C1 segment of cervical spinal cord (tissue), 14 donors: ENCODE data around the gene MS4A13.
"Not testable (repeated sequence)": the region's sequence is repeated elsewhere in the genome, so short reads cannot be mapped to it uniquely, and the experiment has no call there.

Experiments
- DNase-seq, 14 donors: peaks; one replicate each; lab custom pipeline; 2025; lab: John Stamatoyannopoulos, UW

Gene MS4A13, protein sequence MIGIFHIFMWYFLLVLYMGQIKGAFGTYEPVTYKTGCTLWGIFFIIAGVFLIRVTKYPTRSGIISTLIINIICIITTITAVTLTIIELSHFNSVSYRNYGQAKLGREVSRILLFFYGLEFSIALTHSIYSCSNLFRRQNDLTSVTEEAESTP

DNA sequence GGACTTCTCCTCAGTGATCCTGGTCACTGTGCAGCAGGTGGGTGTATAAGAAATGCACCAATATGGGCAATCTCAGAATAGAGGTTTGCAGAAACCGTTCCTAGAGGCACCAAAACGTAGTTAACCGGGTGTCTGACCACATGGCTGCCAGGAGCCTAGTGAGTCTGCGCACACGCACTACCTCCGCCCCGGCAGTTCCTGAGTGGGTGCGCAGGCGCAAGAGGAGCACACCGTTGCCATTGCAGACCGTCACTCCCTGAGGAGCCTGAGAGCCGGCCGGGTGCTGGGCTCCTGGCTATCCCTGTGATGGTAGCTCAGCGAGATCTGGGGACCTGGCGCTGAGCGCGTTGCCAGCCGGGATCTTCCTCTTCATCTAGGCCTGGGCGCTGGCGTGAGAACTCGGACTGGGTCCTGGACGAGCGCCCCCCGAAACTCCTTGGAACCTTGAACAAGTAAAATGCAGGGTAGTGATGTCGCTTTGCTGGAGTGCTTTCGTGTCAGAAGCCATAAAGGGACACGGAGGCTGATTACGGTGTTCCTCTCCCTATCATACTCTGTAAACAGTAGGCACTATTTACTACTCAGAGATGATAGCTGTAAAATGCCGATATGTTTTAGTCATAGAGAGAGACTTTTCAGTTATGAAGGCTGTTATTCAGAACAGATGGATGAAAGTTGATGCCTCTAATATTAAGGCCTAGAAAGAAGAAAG, at the start of gene MS4A13:
MS4A13 (plus strand) TSS at position 249 of the 712 bp plus-strand sequence. CDS start 2,692 bp downstream, outside the sequence.
- DNase-seq: no peak

DNA sequence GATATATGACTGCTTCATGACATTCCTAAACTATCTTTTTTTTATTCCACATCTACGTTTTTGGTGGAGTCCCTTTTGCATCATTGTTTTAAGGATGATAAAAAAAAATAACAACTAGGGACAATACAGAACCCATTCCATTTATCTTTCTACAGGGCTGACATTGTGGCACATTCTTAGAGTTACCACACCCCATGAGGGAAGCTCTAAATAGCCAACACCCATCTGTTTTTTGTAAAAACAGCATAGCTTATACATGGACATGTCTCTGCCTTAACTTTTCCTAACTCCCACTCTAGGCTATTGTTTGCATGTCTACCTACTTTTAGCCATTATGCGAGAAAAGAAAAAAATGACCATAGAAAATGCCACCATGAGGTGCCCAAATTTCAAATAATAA, 46.4 kb upstream of the MS4A13 start:
- DNase-seq: no peak

DNA sequence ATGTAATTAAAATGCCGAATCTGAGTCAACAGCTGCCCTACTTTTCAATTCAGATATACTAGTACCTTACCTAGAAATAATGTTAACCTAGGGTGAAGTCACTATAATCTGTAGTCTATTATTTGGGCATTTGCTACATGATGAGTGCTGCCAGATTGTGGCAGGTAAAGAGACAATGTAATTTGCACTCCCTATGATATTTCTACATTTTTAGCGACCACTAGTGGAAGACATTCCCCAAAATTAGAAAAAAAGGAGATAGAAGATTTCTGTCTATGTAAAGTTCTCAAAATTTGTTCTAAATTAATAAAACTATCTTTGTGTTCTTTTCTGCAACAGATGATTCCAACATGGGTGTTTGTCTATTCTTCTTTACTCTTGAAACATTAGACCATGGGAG, 45.5 kb upstream of the MS4A13 start:
- DNase-seq: no peak

DNA sequence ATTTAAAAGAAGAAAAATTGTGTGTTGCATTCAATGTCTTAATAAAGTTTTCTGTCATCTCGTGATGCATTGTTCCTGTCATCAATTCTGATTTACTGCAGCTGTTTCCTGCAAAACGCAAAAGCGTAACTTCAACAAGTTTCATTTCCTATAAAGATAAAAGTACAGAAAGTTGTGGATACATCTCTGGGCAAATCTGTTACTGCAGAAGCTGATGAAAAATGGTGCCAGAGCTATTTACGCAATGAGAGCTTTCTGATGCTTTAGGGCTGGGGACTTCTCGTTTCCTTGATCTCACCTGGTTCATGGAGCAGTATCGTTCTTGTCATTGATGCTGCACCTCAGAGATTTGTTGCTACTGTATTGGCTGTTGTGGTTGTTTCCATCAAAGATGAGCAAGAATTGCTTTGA, 38.2 kb upstream of the MS4A13 start:
- DNase-seq: no peak

DNA sequence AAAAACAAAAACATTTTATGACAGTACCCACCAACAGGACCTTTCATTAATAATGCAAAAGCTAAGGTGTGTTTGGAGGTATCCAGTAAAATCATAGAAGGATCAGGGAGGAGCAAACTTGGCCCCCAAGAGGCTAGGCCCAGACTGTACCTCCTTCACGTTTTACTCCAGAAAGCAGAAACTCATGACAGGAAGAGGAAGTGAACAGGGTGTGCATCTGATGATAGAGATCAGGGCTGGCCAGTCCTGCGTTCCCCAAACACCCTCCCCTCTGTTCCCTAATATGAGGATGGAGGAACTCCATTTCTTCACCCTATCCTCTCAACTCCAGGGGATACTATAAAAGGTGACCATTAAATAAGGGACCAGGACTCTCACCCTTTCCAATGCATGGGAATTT, 32.8 kb upstream of the MS4A13 start:
- no peak for DNase-seq

DNA sequence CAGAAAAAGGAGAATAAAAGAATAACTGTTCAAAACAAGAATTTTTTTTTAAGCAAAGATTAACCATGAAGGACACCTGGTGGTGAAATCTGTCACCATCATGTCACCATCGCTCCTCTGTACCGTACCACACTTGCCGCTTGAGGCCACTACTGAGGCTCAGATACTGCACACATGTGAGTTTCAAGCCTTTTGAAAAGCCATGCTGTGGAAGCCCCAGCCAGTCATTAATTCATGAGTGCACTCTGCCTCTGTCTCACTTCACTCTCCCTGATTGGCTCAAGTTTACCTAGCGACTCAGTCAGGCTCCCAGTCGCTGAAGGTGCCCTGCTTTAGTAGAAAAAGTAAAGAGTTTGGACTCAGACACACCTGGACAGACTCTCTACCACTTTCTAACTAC, 29.2 kb upstream of the MS4A13 start:
- DNase-seq: no peak

DNA sequence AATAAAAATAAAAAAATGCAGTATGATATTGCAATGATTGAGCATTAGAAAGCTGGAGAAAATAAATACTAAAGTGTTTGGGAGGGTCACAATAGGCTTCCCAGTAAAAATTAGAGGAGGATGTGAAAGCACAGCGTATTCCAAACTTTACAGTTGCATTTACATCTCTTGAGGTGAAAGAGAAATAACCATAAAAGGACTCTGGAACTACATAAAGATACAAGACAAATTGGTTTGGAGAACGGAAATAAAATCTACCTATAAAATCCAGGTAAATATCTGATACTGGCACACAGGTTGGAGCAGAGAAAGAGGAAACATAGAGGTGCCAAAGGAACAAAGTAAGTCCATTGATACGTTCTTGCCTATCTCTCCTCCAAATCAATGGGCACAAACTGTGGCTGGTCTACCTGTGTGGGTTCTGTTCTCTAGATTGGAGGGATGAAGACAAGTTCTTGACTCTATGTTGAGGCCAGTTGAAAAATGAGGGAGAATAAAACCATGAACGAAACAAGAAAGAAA, 22.6 kb upstream of the MS4A13 start, which contains the start of gene MS4A12:
MS4A12 (plus strand) TSS at position 291 of the 522 bp plus-strand sequence. CDS start 4,541 bp downstream, outside the sequence.
- DNase-seq: no peak

DNA sequence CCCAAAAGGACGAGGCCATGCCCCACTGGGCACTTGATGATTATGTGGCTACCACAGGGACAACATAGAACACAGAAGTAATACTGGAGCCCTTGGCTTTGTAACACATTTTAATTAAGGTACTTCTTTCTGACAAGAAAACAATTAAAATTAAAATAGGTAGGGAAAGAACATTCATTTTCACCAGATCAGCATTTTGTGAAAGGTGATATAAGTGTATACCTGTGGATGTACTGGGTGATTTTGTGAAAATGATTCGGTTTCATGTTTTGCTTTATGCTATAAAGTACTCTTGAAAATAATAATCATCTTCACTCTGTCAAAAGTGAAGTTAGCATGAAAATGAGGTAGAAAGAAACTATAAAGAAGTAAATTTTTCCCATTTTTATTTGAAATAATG, 21.7 kb upstream of the MS4A13 start:
- DNase-seq: no peak

DNA sequence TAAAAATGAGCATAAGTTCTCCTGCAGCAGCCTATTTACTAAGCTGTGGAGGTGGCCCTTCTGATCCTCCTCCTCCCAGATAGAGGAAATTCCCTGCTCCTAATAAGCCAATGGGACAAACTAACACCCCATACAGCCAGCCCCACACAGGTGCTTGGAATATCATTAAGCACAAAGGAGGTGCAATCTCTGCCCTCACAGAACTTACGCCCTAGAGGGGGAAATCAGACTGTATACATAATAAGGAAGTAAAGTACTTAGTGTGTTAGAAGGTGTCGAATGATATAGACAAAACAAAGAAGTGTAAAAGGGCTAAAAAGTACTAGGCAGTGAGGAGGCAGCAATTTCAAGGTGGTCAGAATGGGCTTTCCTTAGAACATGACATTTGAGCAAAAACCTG, 16.8 kb upstream of the MS4A13 start:
- peak in 1 of 14 donors; percentile 2 for DNase-seq

DNA sequence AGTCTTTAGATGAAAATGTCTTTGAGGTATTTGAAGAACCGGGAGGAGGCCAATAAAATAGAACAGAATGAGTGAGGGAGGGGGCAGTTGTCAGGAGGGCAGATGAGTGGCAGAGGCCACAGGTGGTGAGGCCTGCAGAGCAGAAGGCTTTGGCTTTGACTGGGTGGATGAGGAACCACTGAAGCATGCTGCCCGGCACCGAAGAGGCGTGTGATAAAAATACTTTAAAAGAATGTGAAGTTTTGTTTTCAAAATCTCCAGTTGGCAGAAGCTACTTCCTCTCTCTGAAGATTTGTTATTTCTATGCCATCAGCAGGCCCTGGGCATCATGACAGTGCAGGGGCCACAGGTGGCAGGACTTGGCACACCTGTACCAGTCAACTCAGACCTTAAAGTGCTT, 16.3 kb upstream of the MS4A13 start:
- DNase-seq: peak in 1 of 14 donors; percentile 13

DNA sequence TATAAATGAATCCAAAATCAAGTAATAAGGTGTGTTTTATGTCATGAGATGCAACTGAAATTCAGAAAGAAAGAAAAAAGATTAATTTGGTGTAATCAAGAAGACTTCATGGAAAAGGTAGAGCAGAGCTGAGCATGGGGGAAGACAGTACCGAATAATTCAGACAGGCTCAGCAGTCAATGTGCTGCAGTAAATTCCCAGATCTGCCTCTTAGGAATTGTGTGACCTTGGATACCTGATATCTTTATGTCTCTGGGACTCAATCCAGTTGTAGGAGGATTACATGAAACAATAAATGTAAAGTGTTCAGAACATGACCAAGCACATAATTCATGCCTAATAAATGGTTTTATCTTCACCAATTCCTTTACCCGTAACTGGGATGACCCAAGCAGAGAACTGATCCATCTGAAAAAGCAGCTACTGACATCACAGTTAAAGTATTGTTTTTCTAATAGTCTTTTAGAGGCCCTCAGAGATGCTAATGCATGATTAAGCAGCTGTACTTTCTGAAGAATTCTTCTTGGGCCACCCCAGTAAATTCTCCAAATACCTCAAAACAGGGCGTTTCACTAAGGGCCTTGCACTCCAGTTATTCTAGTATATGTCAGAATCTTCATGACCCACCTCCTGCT, 14.8 kb upstream of the MS4A13 start:
- no peak for DNase-seq

DNA sequence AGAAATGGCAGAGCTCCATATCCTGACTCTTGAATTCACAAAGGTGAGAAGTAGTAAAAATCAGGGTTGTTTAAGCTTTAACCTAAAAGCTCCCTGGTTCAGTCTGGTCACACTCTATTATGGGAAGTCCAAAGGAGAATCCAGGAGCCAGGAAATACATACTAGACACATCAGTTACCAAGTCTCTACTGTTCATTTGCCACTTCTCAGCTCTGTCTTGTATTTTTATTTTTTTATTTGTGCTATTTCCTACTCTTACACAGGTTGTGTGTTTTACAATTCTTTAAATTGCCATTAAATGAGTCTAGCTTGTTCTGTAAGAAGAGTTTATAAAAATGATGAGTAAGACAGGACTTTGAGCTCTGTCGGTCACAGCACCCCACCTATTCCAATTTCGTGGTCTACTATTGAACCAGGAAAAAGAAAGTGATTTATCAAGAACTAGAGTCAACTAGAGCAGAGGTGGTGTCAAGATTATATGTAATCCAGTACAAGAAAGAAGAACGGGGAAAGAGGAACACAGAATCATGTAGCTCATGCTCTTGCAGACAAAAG, 12.9 kb upstream of the MS4A13 start:
- no peak for DNase-seq

DNA sequence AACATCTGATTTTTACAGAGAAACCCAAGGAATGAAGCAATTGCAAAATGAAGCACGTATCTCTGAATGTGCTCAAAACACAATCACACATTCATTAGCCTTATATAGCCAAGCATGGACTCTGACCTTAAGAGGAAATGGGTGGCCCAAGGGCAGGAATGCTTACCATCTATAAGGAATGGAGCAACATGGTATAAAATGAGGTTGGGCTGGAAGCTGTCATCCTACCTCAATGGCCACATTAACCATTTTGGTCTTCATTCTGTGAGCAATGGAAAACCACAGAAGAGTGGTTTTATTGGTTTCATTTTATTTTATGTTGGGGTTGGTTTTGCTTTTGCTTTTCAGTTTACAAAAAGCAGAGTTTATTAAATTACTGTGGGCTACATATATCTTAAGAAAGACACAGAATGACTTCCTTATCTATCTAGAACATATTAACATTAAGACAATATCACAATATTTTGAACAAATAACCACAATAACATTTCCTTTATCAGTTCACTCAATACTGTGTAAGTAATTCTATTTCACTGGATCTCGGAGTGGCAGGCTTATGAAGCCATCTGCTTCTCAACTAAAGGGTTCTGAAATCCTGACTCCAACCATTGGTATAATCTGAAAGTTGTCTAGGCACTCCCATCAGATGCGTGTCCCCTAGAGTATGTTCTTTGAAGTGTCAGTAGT, 10.8 kb upstream of the MS4A13 start:
- DNase-seq: no peak

DNA sequence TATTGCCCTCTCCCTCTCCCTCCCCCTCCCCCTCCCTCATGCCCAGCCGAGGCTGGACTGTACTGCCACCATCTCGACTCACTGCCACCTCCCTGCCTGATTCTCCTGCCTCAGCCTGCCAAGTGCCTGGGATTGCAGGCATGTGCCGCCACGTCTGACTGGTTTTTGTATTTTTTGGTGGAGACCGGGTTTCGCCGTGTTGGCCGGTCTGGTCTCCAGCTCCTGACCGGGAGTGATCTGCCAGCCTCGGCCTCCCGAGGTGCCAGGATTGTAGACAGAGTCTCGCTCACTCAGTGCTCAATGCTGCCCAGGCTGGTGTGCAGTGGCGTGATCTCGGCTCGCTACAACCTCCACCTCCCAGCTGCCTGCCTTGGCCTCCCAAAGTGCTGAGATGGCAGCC, 5.6 kb upstream of the MS4A13 start:
- DNase-seq: not testable (repeated sequence)

DNA sequence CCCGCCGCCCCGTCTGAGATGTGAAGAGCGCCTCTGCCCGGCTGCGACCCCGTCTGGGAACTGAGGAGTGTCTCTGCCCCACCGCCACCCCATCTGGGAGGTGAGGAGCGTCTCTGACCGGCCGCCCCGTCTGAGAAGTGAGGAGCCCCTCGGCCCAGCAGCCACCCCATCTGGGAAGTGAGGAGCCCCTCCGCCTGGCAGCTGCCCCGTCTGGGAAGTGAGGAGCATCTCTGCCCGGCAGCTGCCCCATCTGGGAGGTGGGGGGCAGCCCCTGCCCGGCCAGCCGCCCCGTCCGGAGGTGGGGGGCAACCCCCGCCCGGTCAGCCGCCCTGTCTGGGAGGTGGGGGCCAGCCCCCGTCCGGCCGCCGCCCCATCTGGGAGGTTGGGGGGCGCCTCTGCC, 5.0 kb upstream of the MS4A13 start:
- DNase-seq: not testable (repeated sequence)

DNA sequence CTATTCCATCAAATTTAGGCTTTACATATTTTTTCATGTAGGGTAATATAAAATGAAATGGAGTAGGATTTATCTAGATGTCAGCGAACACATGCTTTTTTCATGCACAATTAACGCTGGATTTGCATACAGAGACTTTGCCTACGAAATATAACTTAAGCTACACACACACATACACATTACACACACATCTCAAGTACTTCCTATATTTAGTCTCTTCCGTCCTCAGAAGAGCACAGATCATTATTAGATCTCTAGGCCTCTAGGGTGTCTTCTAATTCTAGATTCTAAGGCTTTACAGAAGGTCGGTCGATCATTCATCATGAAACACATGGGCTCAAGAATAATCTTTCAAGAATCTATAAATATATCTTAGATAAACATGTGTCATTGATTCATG, 3.8 kb upstream of the MS4A13 start:
- DNase-seq: no peak

DNA sequence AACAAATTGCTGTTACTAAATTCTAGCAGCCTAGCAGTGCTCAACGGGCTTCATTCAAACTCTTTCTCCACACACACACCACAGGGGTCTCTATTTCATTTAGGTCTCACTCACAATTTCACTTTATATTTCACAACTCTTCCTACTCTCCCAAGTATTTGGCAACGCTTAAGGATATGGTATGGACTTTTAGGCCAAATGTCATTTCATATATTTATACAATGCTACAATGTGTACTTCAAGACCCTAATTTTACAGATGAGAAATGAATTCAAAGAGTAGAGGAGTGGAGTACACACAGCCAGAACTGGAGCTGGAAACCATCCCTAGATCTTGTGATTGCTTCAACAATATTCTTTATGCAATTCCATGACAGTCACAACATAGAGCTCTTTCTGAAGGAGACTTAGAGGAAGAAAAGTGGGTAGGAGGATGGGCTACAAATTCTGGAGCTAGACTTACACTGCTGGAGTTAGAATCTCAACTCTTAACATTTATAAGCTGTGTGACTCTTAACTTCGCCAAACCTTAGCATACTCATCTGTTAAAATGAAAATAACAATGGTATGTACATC, 2.5 kb upstream of the MS4A13 start:
- no peak for DNase-seq

DNA sequence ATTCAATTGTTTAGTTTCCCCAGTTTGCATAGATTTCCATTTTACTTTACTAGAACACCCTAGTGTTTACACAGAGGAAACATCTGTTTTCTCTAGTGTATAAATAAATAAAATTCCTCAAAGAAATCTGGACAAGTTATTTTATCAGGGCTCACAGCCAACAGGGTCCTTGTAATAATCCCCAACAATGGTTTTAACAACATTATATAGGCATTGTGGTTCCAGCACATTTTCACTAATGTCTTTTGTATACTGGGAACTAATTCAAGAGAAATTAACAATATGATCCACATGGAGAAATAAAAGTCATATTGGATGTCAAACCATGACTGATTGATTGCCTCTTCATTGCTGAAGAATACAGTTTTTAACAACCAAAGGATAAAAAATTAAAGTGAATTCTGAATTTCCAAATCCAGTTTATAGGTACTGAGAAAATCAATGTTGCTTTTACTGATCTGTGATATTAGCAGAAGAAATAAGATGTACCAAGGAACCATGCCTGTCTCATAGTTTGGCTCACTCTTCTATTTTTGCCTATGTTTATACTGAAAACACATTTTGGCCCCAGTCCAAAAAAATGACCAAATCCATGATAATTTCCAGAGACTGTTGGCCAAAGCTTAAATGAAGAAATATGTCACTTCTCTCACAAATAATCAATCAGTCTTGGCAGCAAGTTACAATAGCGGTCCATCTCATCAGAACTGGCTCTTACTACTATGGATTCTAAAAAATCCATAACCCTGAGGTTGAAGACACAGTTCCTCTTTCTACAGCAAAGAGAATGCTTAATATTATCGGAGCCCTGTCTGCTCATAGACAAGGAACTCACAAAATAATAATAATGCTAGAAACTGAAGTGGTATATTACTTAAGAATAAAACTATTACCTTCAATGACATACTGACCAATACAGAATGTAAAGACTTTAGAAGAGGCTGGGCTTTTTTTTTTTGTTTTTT, 1.4 kb upstream of the MS4A13 start:
- no peak for DNase-seq

DNA sequence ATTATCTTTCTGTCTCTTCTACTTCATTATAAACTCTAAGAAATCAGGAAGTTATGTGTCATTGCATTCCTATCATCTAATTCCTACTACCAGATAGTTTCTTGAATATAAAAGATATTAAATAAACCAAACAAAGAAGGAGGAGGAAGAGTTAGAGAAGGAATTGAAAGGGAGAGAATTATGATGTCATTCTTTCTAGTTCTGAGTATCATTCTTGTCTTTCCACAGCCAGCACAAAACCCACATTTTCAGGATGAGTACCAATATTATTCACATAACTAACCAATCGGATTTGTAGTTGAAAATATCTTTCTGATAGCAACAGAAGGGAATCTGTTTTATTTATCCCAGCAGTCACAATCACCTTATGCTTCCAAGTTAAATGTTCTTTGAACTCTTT, 13.3 kb downstream of the MS4A13 start:
- DNase-seq: no peak

DNA sequence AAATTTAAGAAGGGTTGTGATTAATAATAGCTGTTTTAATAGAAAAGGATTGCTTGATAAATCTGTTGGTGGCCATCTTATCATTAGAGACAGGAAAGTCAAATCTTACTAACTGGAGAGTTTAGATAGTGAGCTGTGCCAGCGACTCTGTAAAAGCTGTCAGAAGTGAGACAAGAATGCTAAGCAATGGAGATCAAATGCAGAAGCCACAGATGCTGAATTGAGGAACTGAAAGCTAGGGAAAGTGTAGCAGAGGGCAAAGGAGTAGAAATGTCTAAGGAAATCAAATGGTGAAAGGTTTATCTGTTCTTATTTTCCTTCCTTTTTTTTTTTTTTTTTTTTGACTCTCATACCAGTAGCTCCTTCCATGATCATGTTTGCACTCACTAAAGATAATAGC, 13.7 kb downstream of the MS4A13 start:
- DNase-seq: peak in 1 of 14 donors; percentile 9
